GM23248 (cell line): ENCODE measurements around the gene SMURF2.

Experiments used
- EZH2 ChIP-seq: fragments of 200-600 bp; sonication (generic); IDR thresholded peaks from 2 replicates; pipeline ENCODE4 v1.6.1; 2018; ENCODE audit warnings: antibody characterized with exemption, mild to moderate bottlenecking; ENCODE audit not compliant: insufficient read depth, poor library complexity, severe bottlenecking
- EZH2phosphoT487 ChIP-seq: fragments of 200-600 bp; sonication (generic); IDR thresholded peaks from 2 replicates; pipeline ENCODE4 v1.6.1; 2018; ENCODE audit warnings: antibody characterized with exemption, moderate library complexity, mild to moderate bottlenecking, low read depth; ENCODE audit not compliant: insufficient read depth

GRCh38 chr17:64607862-64608565 lies 54.1 kb downstream of the SMURF2 start:
- no peak for TF ChIP-seq EZH2
- no peak for TF ChIP-seq EZH2phosphoT487
